SK-N-SH treated with all-trans-retinoic acid at 6 μM for 48 hours (cell line): ENCODE measurements around the gene LRIT2.

Experiments used
- ATAC-seq: fragments of 200-7000 bp; cut with Tn5 transposase; 3 replicates; pipeline ENCODE4 v1.9.1; 2020; ENCODE audit warnings: mild to moderate bottlenecking, moderate library complexity
- ARNTL ChIP-seq: fragments of 450-650 bp; formaldehyde crosslinking; IDR thresholded peaks from 2 replicates; pipeline ENCODE4 v1.5.0; 2020; ENCODE audit warnings: low read depth, mild to moderate bottlenecking, moderate library complexity, borderline replicate concordance
- BACH2 ChIP-seq: fragments of 250-450 bp; sonication (Bioruptor Pico); IDR thresholded peaks from 2 replicates; pipeline ENCODE4 v1.9.0; 2021; ENCODE audit warnings: mild to moderate bottlenecking, borderline replicate concordance
- CREB5 ChIP-seq: fragments of 250-450 bp; sonication (Bioruptor Pico); IDR thresholded peaks from 2 replicates; pipeline ENCODE4 v1.5.1; 2020; ENCODE audit warnings: low read depth, mild to moderate bottlenecking, moderate library complexity
- CSRNP3 ChIP-seq: fragments of 250-450 bp; sonication (Bioruptor Pico); IDR thresholded peaks from 2 replicates; pipeline ENCODE4 v1.5.1; 2021; ENCODE audit warnings: mild to moderate bottlenecking, moderate library complexity
- GLIS3 ChIP-seq: fragments of 250-450 bp; sonication (Bioruptor Pico); IDR thresholded peaks from 2 replicates; pipeline ENCODE4 v1.5.0; 2020; ENCODE audit warnings: mild to moderate bottlenecking, moderate library complexity
- ISL1 ChIP-seq: fragments of 250-450 bp; sonication (Bioruptor Pico); IDR thresholded peaks from 2 replicates; pipeline ENCODE4 v2.1.2; 2022; ENCODE audit warnings: mild to moderate bottlenecking, moderate library complexity
- OSR1 ChIP-seq: fragments of 250-450 bp; sonication (Bioruptor Pico); IDR thresholded peaks from 2 replicates; pipeline ENCODE4 v1.8.0; 2022; ENCODE audit warnings: moderate library complexity, mild to moderate bottlenecking, inconsistent platforms
- PATZ1 ChIP-seq: fragments of 250-450 bp; sonication (Bioruptor Pico); IDR thresholded peaks from 2 replicates; pipeline ENCODE4 v1.8.0; 2020; ENCODE audit warnings: mild to moderate bottlenecking, moderate library complexity, borderline replicate concordance
- RARB ChIP-seq: fragments of 250-450 bp; sonication (Bioruptor Pico); IDR thresholded peaks from 2 replicates; pipeline ENCODE4 v1.8.0; 2021; ENCODE audit warnings: mild to moderate bottlenecking, moderate library complexity
- SNAI2 ChIP-seq: fragments of 250-450 bp; sonication (Bioruptor Pico); IDR thresholded peaks from 2 replicates; pipeline ENCODE4 v1.5.0; 2020; ENCODE audit warnings: mild to moderate bottlenecking, moderate library complexity
- TOX ChIP-seq: fragments of 250-450 bp; sonication (Bioruptor Pico); IDR thresholded peaks from 2 replicates; pipeline ENCODE4 v1.8.0; 2021; ENCODE audit warnings: mild to moderate bottlenecking, moderate library complexity, borderline replicate concordance
- TSHZ2 ChIP-seq: fragments of 250-450 bp; sonication (Bioruptor Pico); IDR thresholded peaks from 2 replicates; pipeline ENCODE4 v1.5.0; 2020; ENCODE audit warnings: mild to moderate bottlenecking, moderate library complexity
- ZC3H10 ChIP-seq: fragments of 250-450 bp; sonication (Bioruptor Pico); IDR thresholded peaks from 2 replicates; pipeline ENCODE4 v1.5.1; 2021; ENCODE audit warnings: mild to moderate bottlenecking, moderate library complexity
- ZFP3 ChIP-seq: fragments of 250-450 bp; sonication (Bioruptor Pico); IDR thresholded peaks from 2 replicates; pipeline ENCODE4 v1.5.0; 2020; ENCODE audit warnings: mild to moderate bottlenecking, moderate library complexity
- ZFP30 ChIP-seq: fragments of 450-650 bp; formaldehyde crosslinking; IDR thresholded peaks from 2 replicates; pipeline ENCODE4 v1.5.0; 2022; ENCODE audit warnings: mild to moderate bottlenecking, moderate library complexity
- ZNF565 ChIP-seq: fragments of 450-650 bp; formaldehyde crosslinking; conservative IDR thresholded peaks from 2 replicates; pipeline ENCODE4 v1.5.0; 2020; ENCODE audit warnings: low read depth, mild to moderate bottlenecking, moderate library complexity
- ZNF8 ChIP-seq: fragments of 450-650 bp; formaldehyde crosslinking; IDR thresholded peaks from 2 replicates; pipeline ENCODE4 v1.5.0; 2020; ENCODE audit warnings: mild to moderate bottlenecking, moderate library complexity
- TF ChIP-seq, protein P1 (sequence below): fragments of 250-450 bp; sonication (Bioruptor Pico); IDR thresholded peaks from 2 replicates; pipeline ENCODE4 v1.8.0; 2021; ENCODE audit warnings: low read depth, mild to moderate bottlenecking, moderate library complexity, borderline replicate concordance

Gene LRIT2

DNA sequence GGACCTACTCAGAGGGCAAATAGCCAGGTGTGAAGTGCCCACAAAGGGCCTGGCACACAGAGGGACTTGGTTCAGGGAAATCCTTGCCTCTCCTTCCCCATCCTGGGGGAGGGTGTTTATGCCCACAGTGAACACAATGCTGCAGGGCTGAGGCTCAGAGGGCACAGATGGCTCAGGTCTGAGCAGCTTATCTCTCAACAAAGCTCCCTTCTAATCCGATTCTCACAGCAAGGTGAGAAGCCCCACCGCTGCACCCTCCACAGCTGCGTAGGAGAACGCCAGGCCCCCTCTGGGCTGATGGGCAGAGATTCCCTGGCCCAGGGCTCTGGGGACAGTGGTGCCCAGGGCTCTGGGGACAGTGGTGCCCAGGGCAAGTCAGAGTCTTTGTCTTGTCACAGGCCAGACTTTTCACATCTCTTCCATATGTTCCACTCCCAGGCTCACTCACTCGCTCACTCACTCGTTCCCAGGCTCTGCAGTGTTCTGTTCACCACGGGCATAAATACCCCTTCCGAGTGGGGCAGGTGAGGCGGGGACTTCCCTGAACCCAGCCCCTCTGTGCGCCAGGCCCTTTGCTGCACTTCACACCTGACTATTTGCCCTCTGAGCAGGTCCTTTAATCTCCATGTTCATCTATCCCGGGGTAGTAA, 39.7 kb downstream of the LRIT2 start:
- no peak for TF ChIP-seq ISL1 (CRISPR knock-in tag)
- no peak for TF ChIP-seq OSR1 (CRISPR knock-in tag)
- no peak for TF ChIP-seq ZNF565 (CRISPR knock-in tag)
- TF ChIP-seq GLIS3 (CRISPR knock-in tag), result no peak
- no peak for TF ChIP-seq PATZ1 (CRISPR knock-in tag)
- no peak for TF ChIP-seq ZNF8
- TF ChIP-seq CSRNP3 (CRISPR knock-in tag), result no peak
- no peak for TF ChIP-seq ARNTL
- TF ChIP-seq, protein P1, sequence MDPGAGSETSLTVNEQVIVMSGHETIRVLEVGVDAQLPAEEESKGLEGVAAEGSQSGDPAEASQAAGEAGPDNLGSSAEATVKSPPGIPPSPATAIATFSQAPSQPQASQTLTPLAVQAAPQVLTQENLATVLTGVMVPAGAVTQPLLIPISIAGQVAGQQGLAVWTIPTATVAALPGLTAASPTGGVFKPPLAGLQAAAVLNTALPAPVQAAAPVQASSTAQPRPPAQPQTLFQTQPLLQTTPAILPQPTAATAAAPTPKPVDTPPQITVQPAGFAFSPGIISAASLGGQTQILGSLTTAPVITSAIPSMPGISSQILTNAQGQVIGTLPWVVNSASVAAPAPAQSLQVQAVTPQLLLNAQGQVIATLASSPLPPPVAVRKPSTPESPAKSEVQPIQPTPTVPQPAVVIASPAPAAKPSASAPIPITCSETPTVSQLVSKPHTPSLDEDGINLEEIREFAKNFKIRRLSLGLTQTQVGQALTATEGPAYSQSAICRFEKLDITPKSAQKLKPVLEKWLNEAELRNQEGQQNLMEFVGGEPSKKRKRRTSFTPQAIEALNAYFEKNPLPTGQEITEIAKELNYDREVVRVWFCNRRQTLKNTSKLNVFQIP (CRISPR knock-in tag), result no peak
- no peak for TF ChIP-seq CREB5 (CRISPR knock-in tag)
- TF ChIP-seq TSHZ2 (CRISPR knock-in tag), result no peak
- no peak for TF ChIP-seq BACH2 (CRISPR knock-in tag)
- no peak for TF ChIP-seq TOX
- TF ChIP-seq ZFP3 (CRISPR knock-in tag), result no peak

GRCh38 chr10:84184517-84184916, 40.8 kb downstream of the LRIT2 start:
- TF ChIP-seq, protein P1 (CRISPR knock-in tag), result no peak
- TF ChIP-seq PATZ1 (CRISPR knock-in tag) (no peak), ZNF565 (CRISPR knock-in tag) (no peak), ISL1 (CRISPR knock-in tag) (no peak), OSR1 (CRISPR knock-in tag) (no peak), ARNTL (no peak), RARB (CRISPR knock-in tag) (no peak), BACH2 (CRISPR knock-in tag) (no peak), ZC3H10 (CRISPR knock-in tag) (no peak), SNAI2 (CRISPR knock-in tag) (no peak), TSHZ2 (CRISPR knock-in tag) (no peak), ZFP30 (CRISPR knock-in tag) (no peak)
- no peak for ATAC-seq

More for the DNA sequence above, 39.7 kb downstream of the LRIT2 start:
- ATAC-seq, result no peak
